Myocyte (in vitro differentiated cells): ENCODE measurements around the gene PRKCA. TPM values are rescaled to one million over a fixed set of nuclear protein-coding genes. Genes with fewer than 3 reads are reported as not detected.

Experiments
- DNase-seq: peaks from one replicate; pipeline ENCODE4 v3.0.0-alpha.2; 2012; ENCODE audit warnings: low read depth
- total RNA-seq: library from RNA; depleted of rRNA; stranded (reverse); fragments of >200 nt; gene quantifications from 2 replicates; pipeline ENCODE4 v1.2.3, GENCODE V29; 2014

Gene PRKCA
- total RNA-seq, 1 donor from 2014 or later: 8.6 TPM

GRCh38 chr17:66509926-66510325 lies 207.5 kb downstream of the PRKCA start:
- DNase-seq: no peak

- no peak for DNase-seq
Observed at GRCh38 chr17:66511135-66511534, 208.7 kb downstream of the PRKCA start.

- DNase-seq: no peak
Observed at GRCh38 chr17:66514227-66514806, 211.9 kb downstream of the PRKCA start.

GRCh38 chr17:66515974-66516373 lies 213.6 kb downstream of the PRKCA start:
- no peak for DNase-seq

DNA sequence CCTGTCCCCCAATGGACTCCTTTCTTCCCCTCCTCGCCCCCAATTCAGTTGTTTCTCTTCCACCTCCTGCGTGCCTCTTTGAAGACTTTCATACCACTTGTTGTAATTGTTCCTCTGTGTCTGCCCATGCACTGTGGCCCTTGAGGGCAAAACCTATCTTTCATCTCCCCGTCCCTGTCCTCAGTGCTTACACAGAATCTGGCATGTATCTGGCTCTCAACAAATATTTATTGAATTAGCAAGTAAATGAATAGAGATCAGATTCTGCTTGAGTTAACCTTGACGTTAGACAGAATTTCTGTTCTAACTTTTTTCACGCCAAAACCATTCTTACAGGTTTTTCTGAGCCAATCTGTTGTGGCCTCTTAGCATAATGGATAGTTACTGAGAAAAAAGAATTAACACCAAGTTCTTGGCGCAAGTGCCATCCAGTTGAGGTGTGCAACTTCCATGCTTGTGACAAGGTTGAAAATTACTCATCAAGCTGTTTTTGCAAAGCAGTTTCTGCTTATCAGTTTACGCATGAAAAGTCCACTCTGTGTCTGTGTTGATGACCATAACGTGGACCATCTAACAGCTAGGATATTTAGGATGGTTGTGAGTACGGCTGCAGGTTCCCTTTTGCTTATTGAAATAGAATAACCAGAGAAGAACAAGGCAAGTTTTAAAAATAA lies 215.1 kb downstream of the PRKCA start:
- no peak for DNase-seq

- no peak for DNase-seq
Observed at GRCh38 chr17:66518108-66518507, 215.7 kb downstream of the PRKCA start.

- DNase-seq: no peak
Observed at GRCh38 chr17:66518677-66519076, 216.3 kb downstream of the PRKCA start.

GRCh38 chr17:66519154-66519553 lies 216.7 kb downstream of the PRKCA start:
- no peak for DNase-seq

- no peak for DNase-seq
Observed at GRCh38 chr17:66520999-66521398, 218.6 kb downstream of the PRKCA start.

DNA sequence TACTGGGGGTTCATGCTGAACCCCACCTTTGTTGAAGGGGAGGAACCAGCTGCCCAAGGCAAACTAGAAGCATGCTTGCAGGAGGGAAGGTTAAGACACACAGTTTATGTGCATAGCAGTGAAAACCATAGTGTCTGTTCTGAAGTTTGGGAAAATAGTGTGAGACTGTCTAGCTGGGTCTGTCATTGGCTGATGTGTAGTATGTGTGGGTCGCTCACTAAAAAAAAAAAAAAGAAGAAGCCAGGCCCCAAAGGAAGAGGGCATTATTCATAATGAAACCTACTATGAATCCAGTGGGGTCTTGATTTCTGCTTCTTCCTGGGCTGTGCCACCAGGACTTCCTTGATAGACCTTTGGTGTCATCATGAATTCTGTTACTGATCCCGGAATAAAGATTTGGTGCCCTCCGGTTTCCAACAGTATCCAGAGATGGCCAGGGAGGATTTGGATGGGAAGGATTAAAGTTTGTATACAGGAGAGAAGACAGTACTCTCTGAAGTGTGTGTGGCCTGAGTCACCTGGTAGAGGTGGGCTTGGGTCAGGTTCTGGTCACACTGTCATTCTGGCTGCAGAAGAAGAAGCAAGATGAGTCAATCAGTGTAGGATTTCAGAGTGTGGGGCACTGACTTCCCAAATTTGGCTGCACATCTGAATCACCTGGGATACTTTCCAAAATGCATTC lies 220.3 kb downstream of the PRKCA start:
- DNase-seq: no peak

GRCh38 chr17:66523378-66524200 lies 221.2 kb downstream of the PRKCA start:
- peak; percentile 60 for DNase-seq

GRCh38 chr17:66524877-66525276 lies 222.5 kb downstream of the PRKCA start:
- DNase-seq: no peak

- no peak for DNase-seq
Observed at GRCh38 chr17:66525338-66525737, 222.9 kb downstream of the PRKCA start.

DNA sequence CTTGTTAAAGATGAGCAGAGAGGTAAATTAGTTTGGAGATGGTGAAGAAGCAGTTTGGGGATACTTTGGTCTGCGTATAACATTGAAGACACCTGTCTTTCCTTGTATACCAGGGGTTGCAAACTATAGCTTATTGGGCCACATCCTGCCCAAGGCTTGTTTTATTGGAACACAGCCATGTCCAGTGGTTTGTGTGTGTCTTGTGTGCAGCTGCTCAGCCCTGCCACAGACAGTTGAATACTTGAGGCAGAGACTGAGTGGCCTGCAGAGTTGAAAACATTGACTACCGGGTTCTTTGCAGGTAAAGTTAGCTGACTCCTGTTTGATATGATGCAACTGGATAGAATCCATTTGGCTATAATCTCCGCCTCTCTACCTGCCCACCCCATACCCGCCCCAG lies 224.4 kb downstream of the PRKCA start:
- peak; percentile 88 for DNase-seq

DNA sequence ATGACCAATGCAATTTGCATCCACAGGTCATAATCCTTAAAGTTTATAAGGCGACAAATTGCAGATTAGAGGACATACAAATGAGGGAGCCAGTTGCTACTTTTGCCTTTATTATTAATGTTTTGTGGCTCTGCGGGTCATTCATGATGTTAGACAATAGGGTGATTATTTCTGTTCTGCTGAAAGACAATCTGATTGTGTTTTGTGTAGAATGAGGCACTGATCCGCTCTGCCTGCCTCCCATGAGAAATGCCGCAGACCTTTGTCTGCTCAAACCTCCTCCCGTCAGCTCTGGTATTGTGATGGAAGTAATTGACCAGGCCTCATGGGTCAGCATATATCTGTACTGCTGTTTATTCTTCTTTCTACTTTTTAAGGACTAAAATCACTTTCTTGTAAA lies 224.9 kb downstream of the PRKCA start:
- DNase-seq: no peak

- DNase-seq: no peak
Observed at GRCh38 chr17:66531851-66532295, 229.5 kb downstream of the PRKCA start.

- no peak for DNase-seq
Observed at GRCh38 chr17:66533572-66533971, 231.2 kb downstream of the PRKCA start.

- no peak for DNase-seq
Observed at GRCh38 chr17:66533986-66534385, 231.6 kb downstream of the PRKCA start.

GRCh38 chr17:66535611-66536010 lies 233.2 kb downstream of the PRKCA start:
- DNase-seq: no peak

DNA sequence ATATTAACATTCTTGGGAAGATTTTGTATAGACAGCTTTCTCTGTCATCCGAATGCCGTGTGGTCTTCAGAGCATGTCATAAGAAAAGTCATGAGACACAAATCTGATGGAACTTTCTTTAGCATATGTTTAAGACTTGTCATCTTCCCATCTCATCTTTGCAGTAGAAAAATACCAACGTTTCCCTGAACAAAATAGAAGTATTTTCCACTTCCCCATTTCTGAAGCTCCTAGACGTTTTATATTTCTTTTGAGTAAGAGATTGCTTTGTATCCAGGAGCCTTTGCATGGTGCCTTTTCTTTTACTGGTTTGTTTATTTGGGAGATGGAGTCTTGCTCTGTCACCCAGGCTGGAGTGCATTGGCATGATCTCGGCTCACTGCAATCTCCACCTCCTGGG lies 235.1 kb downstream of the PRKCA start:
- no peak for DNase-seq

DNA sequence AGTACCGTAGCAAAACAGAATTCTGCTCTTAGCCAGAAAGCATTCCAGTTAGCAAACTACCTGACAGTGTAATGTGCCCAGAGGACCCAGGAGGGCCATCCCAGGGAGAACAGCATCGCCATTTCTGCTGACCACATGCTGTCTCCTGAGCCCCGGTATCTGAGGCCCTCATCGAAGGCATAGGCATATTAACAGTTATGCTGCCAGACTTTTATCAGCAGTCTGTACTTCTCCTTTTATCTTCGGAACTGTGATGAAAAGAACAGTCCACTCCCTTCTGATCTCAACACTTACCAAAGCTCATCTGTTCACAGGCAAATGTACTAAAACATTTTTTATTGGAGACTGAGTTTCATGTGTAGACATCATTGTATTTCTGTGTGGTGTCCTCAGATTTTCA lies 236.4 kb downstream of the PRKCA start:
- DNase-seq: no peak
